Measurements from ENCODE around the gene PPP1R1A.

GRCh38 chr12:54627304-54627703, 38.8 kb upstream of the PPP1R1A start:
- TF ChIP-seq CTCF (IDR thresholded peaks at IDR 0.05; ENCODE audit: poor library complexity) (no peak), EZH2phosphoT487 (IDR thresholded peaks at IDR 0.05; ENCODE audit: low read depth, severe bottlenecking, unreplicated experiment) (no peak)

Data from hepatocyte (in vitro differentiated cells).